IMR-90 (cell line): ENCODE data around the gene MIEF2. TPM values are rescaled to one million over a fixed set of nuclear protein-coding genes. Genes with fewer than 3 reads are reported as not detected.

ENCODE experiments used
- ATAC-seq: fragments of 200-7000 bp; cut with Tn5 transposase; 2 replicates; pipeline ENCODE4 v1.9.1; 2020; ENCODE audit warnings: low read depth, mild to moderate bottlenecking, moderate library complexity
- BruUV-seq: library from RNA; stranded (reverse); fragments of 400-500 nt; replicated peaks from 2 replicates; lab custom pipeline; 2021; lab: Mats Ljungman, UMichigan
- CTCF ChIA-PET: fragments of 300-600 bp; formaldehyde crosslinking; extraction: SDS; loops from one replicate; lab custom pipeline; 2021; ENCODE audit warnings: antibody characterized with exemption; lab: Yijun Ruan, JAX
- POLR2A ChIA-PET: fragments of 300-600 bp; sonication (Branson Sonifier 250); formaldehyde crosslinking; loops from one replicate; lab custom pipeline; 2022; ENCODE audit warnings: antibody characterized with exemption; ENCODE audit not compliant: unreplicated experiment; lab: Charles Lee
- DNase-seq: peaks from one replicate; pipeline ENCODE4 v3.0.0; 2013
- H2AFZ ChIP-seq: replicated peaks from 2 replicates; pipeline ENCODE3; 2013; ENCODE audit warnings: low read length, mild to moderate bottlenecking; ENCODE audit not compliant: poor library complexity
- H2AK5ac ChIP-seq: 2 replicates; pipeline ENCODE4 v1.6.1; 2013; ENCODE audit warnings: low read depth, low read length, inconsistent platforms
- H2AK9ac ChIP-seq: replicated peaks from 2 replicates; pipeline ENCODE3; 2013; ENCODE audit warnings: mild to moderate bottlenecking, low read depth, low read length, moderate library complexity; ENCODE audit not compliant: poor library complexity
- H2BK120ac ChIP-seq: 2 replicates; pipeline ENCODE4 v1.6.1; 2013; ENCODE audit warnings: low read depth, low read length, inconsistent platforms
- H2BK15ac ChIP-seq: 3 replicates; pipeline ENCODE4 v1.6.1; 2013; ENCODE audit warnings: low read depth, low read length, inconsistent platforms
- H2BK20ac ChIP-seq: 2 replicates; pipeline ENCODE4 v1.6.1; 2013; ENCODE audit warnings: low read depth, mild to moderate bottlenecking, inconsistent platforms, low read length, moderate library complexity
- H2BK5ac ChIP-seq: 2 replicates; pipeline ENCODE4 v1.6.1; 2013; ENCODE audit warnings: mild to moderate bottlenecking, low read depth, low read length, inconsistent platforms; ENCODE audit not compliant: poor library complexity, severe bottlenecking
- H3K14ac ChIP-seq: replicated peaks from 2 replicates; pipeline ENCODE4 v1.6.1; 2013; ENCODE audit warnings: low read depth, low read length, inconsistent platforms
- H3K18ac ChIP-seq: 2 replicates; pipeline ENCODE4 v1.6.1; 2013; ENCODE audit warnings: low read depth, low read length, control low read depth
- H3K23ac ChIP-seq: 2 replicates; pipeline ENCODE4 v1.6.1; 2013; ENCODE audit warnings: low read depth, low read length, inconsistent platforms
- H3K27ac ChIP-seq: 2 replicates; pipeline ENCODE4 v1.5.1; 2013; ENCODE audit warnings: mild to moderate bottlenecking, control low read depth, low read length; ENCODE audit not compliant: insufficient read depth
- H3K27me3 ChIP-seq: 2 replicates; pipeline ENCODE4 v1.6.1; 2013; ENCODE audit warnings: low read length; ENCODE audit not compliant: control insufficient read depth, insufficient read depth
- H3K36me3 ChIP-seq: 2 replicates; pipeline ENCODE4 v1.6.1; 2013; ENCODE audit warnings: low read length, mixed read lengths; ENCODE audit not compliant: control insufficient read depth, insufficient read depth
- H3K4ac ChIP-seq: 2 replicates; pipeline ENCODE4 v1.6.1; 2013; ENCODE audit warnings: low read depth, low read length, inconsistent platforms
- H3K4me1 ChIP-seq: 2 replicates; pipeline ENCODE4 v1.6.1; 2013; ENCODE audit warnings: low read length, mixed read lengths; ENCODE audit not compliant: control insufficient read depth, insufficient read depth
- H3K4me2 ChIP-seq: 2 replicates; pipeline ENCODE4 v1.6.1; 2013; ENCODE audit warnings: low read depth, mild to moderate bottlenecking, control low read depth, low read length, moderate library complexity
- H3K4me3 ChIP-seq: 2 replicates; pipeline ENCODE4 v1.5.1; 2013; ENCODE audit warnings: low read depth, mild to moderate bottlenecking, control low read depth, low read length, moderate library complexity; ENCODE audit not compliant: insufficient read depth
- H3K56ac ChIP-seq: 2 replicates; pipeline ENCODE4 v1.6.1; 2013; ENCODE audit warnings: low read length, inconsistent platforms; ENCODE audit not compliant: insufficient read depth; ENCODE audit errors: extremely low read depth
- H3K79me1 ChIP-seq, 2 experiments: 2 replicates each; pipeline ENCODE4 v1.6.1; 2013; ENCODE audit warnings: low read length in 2 of 2, inconsistent platforms in 1 of 2, low read depth in 1 of 2
- H3K9ac ChIP-seq: 2 replicates; pipeline ENCODE4 v1.6.1; 2013; ENCODE audit warnings: low read depth, low read length, control low read depth
- H3K9me1 ChIP-seq: 2 replicates; pipeline ENCODE4 v1.6.1; 2013; ENCODE audit warnings: low read length, inconsistent platforms; ENCODE audit not compliant: insufficient read depth
- H3K9me3 ChIP-seq: 2 replicates; pipeline ENCODE4 v1.6.1; 2013; ENCODE audit warnings: low read length; ENCODE audit not compliant: control insufficient read depth, insufficient read depth
- H4K20me1 ChIP-seq: 2 replicates; pipeline ENCODE4 v1.6.1; 2013; ENCODE audit warnings: low read length, inconsistent platforms; ENCODE audit not compliant: insufficient read depth
- H4K5ac ChIP-seq: 2 replicates; pipeline ENCODE4 v1.6.1; 2013; ENCODE audit warnings: mild to moderate bottlenecking, low read depth, low read length, control low read depth
- H4K8ac ChIP-seq, 2 experiments: 2 replicates each; pipeline ENCODE4 v1.6.1; 2013; ENCODE audit warnings: low read depth in 2 of 2, low read length in 2 of 2, control low read depth in 1 of 2, inconsistent platforms in 1 of 2
- H4K91ac ChIP-seq: 2 replicates; pipeline ENCODE4 v1.6.1; 2013; ENCODE audit warnings: low read depth, low read length, inconsistent platforms; ENCODE audit not compliant: insufficient read depth
- BHLHE40 ChIP-seq: fragments of 150-350 bp; IDR thresholded peaks from 2 replicates; pipeline ENCODE4 v1.6.1; 2016; ENCODE audit warnings: mild to moderate bottlenecking, low read depth, low read length
- CTCF ChIP-seq: conservative IDR thresholded peaks from 2 replicates; pipeline ENCODE4 v1.5.1; 2012; ENCODE audit warnings: mild to moderate bottlenecking, low read depth, low read length, improper control_type of control experiment
- ELK1 ChIP-seq: fragments of 150-350 bp; IDR thresholded peaks from 2 replicates; pipeline ENCODE4 v1.6.1; 2016; ENCODE audit warnings: low read depth, mild to moderate bottlenecking, low read length, moderate library complexity, borderline replicate concordance
- FOS ChIP-seq: fragments of 150-350 bp; IDR thresholded peaks from 2 replicates; pipeline ENCODE4 v1.6.1; 2016; ENCODE audit warnings: low read depth, low read length
- MAFK ChIP-seq: IDR thresholded peaks from 2 replicates; pipeline ENCODE4 v1.6.1; 2012; ENCODE audit warnings: low read depth, low read length, improper control_type of control experiment
- MAZ ChIP-seq: IDR thresholded peaks from 2 replicates; pipeline ENCODE4 v1.6.1; 2012; ENCODE audit warnings: low read depth, mild to moderate bottlenecking, low read length, improper control_type of control experiment, moderate library complexity, borderline replicate concordance
- MXI1 ChIP-seq: IDR thresholded peaks from 2 replicates; pipeline ENCODE4 v1.6.1; 2012; ENCODE audit warnings: low read depth, mild to moderate bottlenecking, low read length, moderate library complexity, borderline replicate concordance
- POLR2A ChIP-seq: IDR thresholded peaks from 2 replicates; pipeline ENCODE4 v1.6.1; 2012; ENCODE audit warnings: mild to moderate bottlenecking, low read depth, low read length
- RCOR1 ChIP-seq: IDR thresholded peaks from 2 replicates; pipeline ENCODE4 v1.6.1; 2012; ENCODE audit warnings: mild to moderate bottlenecking, low read length, improper control_type of control experiment; ENCODE audit not compliant: insufficient replicate concordance
- RFX5 ChIP-seq: IDR thresholded peaks from 2 replicates; pipeline ENCODE4 v1.8.0; 2012; ENCODE audit warnings: low read depth, mild to moderate bottlenecking, low read length, moderate library complexity
- SMC3 ChIP-seq: fragments of 150-350 bp; IDR thresholded peaks from 2 replicates; pipeline ENCODE4 v1.6.1; 2016; ENCODE audit warnings: low read depth, mild to moderate bottlenecking, antibody characterized with exemption, low read length, moderate library complexity
- USF2 ChIP-seq: fragments of 150-350 bp; IDR thresholded peaks from 2 replicates; pipeline ENCODE4 v1.6.1; 2017; ENCODE audit warnings: mild to moderate bottlenecking, antibody characterized with exemption, low read length, low read depth
- WGBS, 2 experiments: methylation state at CpG; one replicate each; pipeline versions ENCODE4 v1.1.5 to v1.1.7; 2013; ENCODE audit warnings: missing lambda C conversion rate in 2 of 2; ENCODE audit not compliant: insufficient read length in 1 of 2; ENCODE audit errors: extremely low coverage in 2 of 2; 5-methylcytosine and 5-hydroxymethylcytosine counted together
- dilution Hi-C: fragments of 300-500 bp; cut with HindIII; formaldehyde crosslinking; loops from one replicate; pipeline ENCODE4 v1.14.3; 2018; ENCODE audit warnings: low sequenced_read_pairs; ENCODE audit not compliant: unreplicated experiment
- in situ Hi-C: fragments of 300-500 bp; cut with MboI; formaldehyde crosslinking; loops from 3 replicates; pipeline ENCODE4 v1.14.3; 2019; ENCODE audit warnings: low sequenced_read_pairs, inconsistent platforms, mixed read lengths
- intact Hi-C: fragments of 100-400 bp; cut with micrococcal nuclease; formaldehyde crosslinking; loops from 2 replicates; pipeline ENCODE4 v1.10.0; 2022
- polyA plus RNA-seq, 3 experiments: library from polyadenylated mRNA; depleted of rRNA; stranded (reverse); fragments of >200 nt; gene quantifications; 2 replicates each; pipeline ENCODE4 v1.2.3, GENCODE V29; 2012; ENCODE audit warnings: low replicate concordance in 1 of 3
- total RNA-seq: library from RNA; depleted of rRNA; stranded (reverse); fragments of >200 nt; gene quantifications from 2 replicates; pipeline ENCODE4 v1.2.3, GENCODE V29; 2012

The MIEF2 gene
- total and polyA plus RNA-seq, 2 of the 4 experiments (the other 2 are of a cell fraction), result 9.1 to 26.6 TPM

- Histone ChIP-seq H3K9me3 (no peaks in the 10 kb centered on the region), H2AK9ac (peak overlapping the region; percentile 59), H3K4me2 (no peak overlapping the region), H3K9ac (no peak overlapping the region), H3K79me1 (peaks cover 16 to 79% of the 10 kb centered on the region in 2 experiments), H2BK5ac (no peak overlapping the region), H4K5ac (no peak overlapping the region), H4K91ac (no peak overlapping the region), H4K20me1 (peaks cover 61% of the 10 kb centered on the region), H3K27ac (no peak overlapping the region), H4K8ac (no peak overlapping the region), H3K4me3 (no peak overlapping the region), H3K18ac (no peak overlapping the region), H3K4me1 (peaks cover 10% of the 10 kb centered on the region), H2BK120ac (no peak overlapping the region), H3K23ac (no peak overlapping the region), H3K27me3 (no peaks in the 10 kb centered on the region), H3K4ac (no peak overlapping the region), H3K9me1 (peaks cover 3% of the 10 kb centered on the region), H3K36me3 (peaks cover 34% of the 10 kb centered on the region; the same call in 1 of the 2 replicates), H2AK5ac (no peak overlapping the region), H2BK15ac (no peak overlapping the region), H3K56ac (no peak overlapping the region), H2BK20ac (no peak overlapping the region), H3K14ac (no peak overlapping the region), H2AFZ (no peak overlapping the region)
- no peak for TF ChIP-seq MAFK
- TF ChIP-seq RFX5, result no peak
- TF ChIP-seq USF2, result no peak
- TF ChIP-seq MAZ, result no peak
- no peak for TF ChIP-seq ELK1
- no peak for TF ChIP-seq FOS
- TF ChIP-seq SMC3, result no peak
- no peak for TF ChIP-seq RCOR1
- no peak for TF ChIP-seq MXI1
- TF ChIP-seq BHLHE40, result no peak
- TF ChIP-seq CTCF, result no peak
- no peak for TF ChIP-seq POLR2A
- ChIA-PET CTCF (no interaction called here), POLR2A (no interaction called here)
- no peak for ATAC-seq
- dilution Hi-C loops (no loop called here), intact Hi-C loops (no loop called here), in situ Hi-C loops (no loop called here)
- no TSS peak for BruUV-seq
- no peak for DNase-seq
- WGBS, 2 experiments, result 76% methylated on average over 5 of the region's 14 CpGs; no CpG with 5 or more reads in 1 of the 2 experiments
Observed at GRCh38 chr17:18230288-18231141, 29.9 kb upstream of the MIEF2 start.
